OCI-LY7 (cell line): Measurements from ENCODE around the gene SNRK.

ENCODE experiments used
- CTCF ChIP-seq: fragments of 200-600 bp; sonication (generic); conservative IDR thresholded peaks from 2 replicates; pipeline ENCODE4 v1.5.1; 2014; ENCODE audit warnings: mild to moderate bottlenecking, antibody characterized with exemption, low read length, moderate library complexity, mixed read lengths
- EZH2phosphoT487 ChIP-seq: fragments of 200-600 bp; sonication (generic); IDR thresholded peaks from 2 replicates; pipeline ENCODE4 v1.6.1; 2018; ENCODE audit warnings: low read depth, borderline replicate concordance, mild to moderate bottlenecking, mixed run types, antibody characterized with exemption, low read length, moderate library complexity, mixed read lengths

GRCh38 chr3:43298761-43299160 lies 12.4 kb downstream of the SNRK start:
- TF ChIP-seq CTCF (no peak), EZH2phosphoT487 (no peak)
